ENCODE measurements around the gene BLOC1S5. TPM values are rescaled to one million over a fixed set of nuclear protein-coding genes. Genes with fewer than 3 reads are reported as not detected.

Gene BLOC1S5
- total and polyA plus RNA-seq, 8 donors, result 0.29 to 31.2 (median 7.2) TPM

GRCh38 chr6:7974565-7974937, 89.6 kb downstream of the BLOC1S5 start:
- no peak for TF ChIP-seq POLR2A (IDR thresholded peaks at IDR 0.05)
- TF ChIP-seq CTCF (IDR thresholded peaks at IDR 0.05), result no peak
- no peak for TF ChIP-seq POLR2AphosphoS5 (IDR thresholded peaks at IDR 0.05)
- no peak for TF ChIP-seq EP300 (IDR thresholded peaks at IDR 0.05)
- WGBS, 5 donors, result 45 to 56% (median 51%) methylated on average over 5 of the region's 5 CpGs
- Histone ChIP-seq H3K4me3 (no peak overlapping the region), H3K27me3 (no peaks in the 10 kb centered on the region), H3K9me3 (peaks cover 0 to 9% (median 0%) of the 10 kb centered on the region in 4 donors), H3K27ac (peak overlapping the region in 3 of 5 donors; percentile 49 to 59 (median 54)), H3K4me1 (peaks cover 7 to 22% (median 19%) of the 10 kb centered on the region in 4 donors), H3K36me3 (no peaks in the 10 kb centered on the region)
- intact Hi-C loops (cut with DNase I; ENCODE audit: low total_unique reads), result no loop called here
- DNase-seq, result no peak

- DNase-seq, result no peak
- 62 to 71% (median 67%) methylated on average over 2 of the region's 2 CpGs for WGBS, 5 donors
- Histone ChIP-seq H3K27ac (no peak overlapping the region), H3K36me3 (no peaks in the 10 kb centered on the region), H3K4me3 (no peak overlapping the region), H3K27me3 (no peaks in the 10 kb centered on the region), H3K9me3 (peaks cover 0 to 9% (median 0%) of the 10 kb centered on the region in 4 donors), H3K4me1 (peaks cover 7 to 22% (median 19%) of the 10 kb centered on the region in 4 donors)
- TF ChIP-seq EP300 (IDR thresholded peaks at IDR 0.05) (no peak), POLR2AphosphoS5 (IDR thresholded peaks at IDR 0.05) (no peak), POLR2A (IDR thresholded peaks at IDR 0.05) (no peak), CTCF (IDR thresholded peaks at IDR 0.05) (no peak)
- intact Hi-C loops (cut with DNase I; ENCODE audit: low total_unique reads), result no loop called here
Measured at GRCh38 chr6:7973584-7973983, 90.6 kb downstream of the BLOC1S5 start.

GRCh38 chr6:7971499-7971898, 92.7 kb downstream of the BLOC1S5 start:
- no peaks in the 10 kb centered on the region for H3K36me3 ChIP-seq
- no peaks in the 10 kb centered on the region for H3K27me3 ChIP-seq
- intact Hi-C loops (cut with DNase I; ENCODE audit: low total_unique reads), result no loop called here
- no peak overlapping the region for H3K4me3 ChIP-seq
- no peak for DNase-seq
- TF ChIP-seq POLR2AphosphoS5 (IDR thresholded peaks at IDR 0.05), result no peak
- TF ChIP-seq POLR2A (IDR thresholded peaks at IDR 0.05), result no peak
- no peak for TF ChIP-seq EP300 (IDR thresholded peaks at IDR 0.05)
- TF ChIP-seq CTCF (IDR thresholded peaks at IDR 0.05), result no peak
- peaks cover 7 to 22% (median 19%) of the 10 kb centered on the region in 4 donors for H3K4me1 ChIP-seq
- WGBS, 5 donors, result 89 to 98% (median 98%) methylated on average over 2 of the region's 2 CpGs
- H3K27ac ChIP-seq, result no peak overlapping the region
- H3K9me3 ChIP-seq, result peaks cover 0 to 9% (median 0%) of the 10 kb centered on the region in 4 donors

GRCh38 chr6:7970616-7971015, 93.6 kb downstream of the BLOC1S5 start:
- 79 to 96% (median 91%) methylated on average over 3 of the region's 3 CpGs for WGBS, 5 donors
- DNase-seq, result no peak
- H3K4me3 ChIP-seq, result no peak overlapping the region
- H3K27me3 ChIP-seq, result no peaks in the 10 kb centered on the region
- H3K4me1 ChIP-seq, result peaks cover 3 to 14% (median 14%) of the 10 kb centered on the region in 4 donors
- TF ChIP-seq CTCF (IDR thresholded peaks at IDR 0.05) (no peak), EP300 (IDR thresholded peaks at IDR 0.05) (no peak), POLR2AphosphoS5 (IDR thresholded peaks at IDR 0.05) (no peak), POLR2A (IDR thresholded peaks at IDR 0.05) (no peak)
- peaks cover 0 to 9% (median 0%) of the 10 kb centered on the region in 4 donors for H3K9me3 ChIP-seq
- no peak overlapping the region for H3K27ac ChIP-seq
- no peaks in the 10 kb centered on the region for H3K36me3 ChIP-seq
- intact Hi-C loops (cut with DNase I; ENCODE audit: low total_unique reads), result no loop called here

Other genes with a start within 250 kb of the BLOC1S5 start
- gene TXNDC5, start 153.6 kb downstream of the BLOC1S5 start, total RNA-seq, result 100 to 1,000 TPM in 2 of 5 donors, 10 to 100 TPM in 3; 27.4 to 260 (median 52.7) TPM
- 10 to 100 TPM; 27.9 to 58.7 (median 35.9) TPM for gene TXNDC5, start 153.6 kb downstream of the BLOC1S5 start, polyA plus RNA-seq
- 10 to 100 TPM in 4 of 5 donors, under 1 TPM in 1; 0.87 to 40.6 (median 19.6) TPM for gene EEF1E1, start 38.2 kb upstream of the BLOC1S5 start, total RNA-seq
- gene EEF1E1, start 38.2 kb upstream of the BLOC1S5 start, polyA plus RNA-seq, result 10 to 100 TPM; 32.2 to 51.3 (median 38.6) TPM

All from stomach (tissue), 9 donors.